PC-9 (cell line): ENCODE results near the gene MAGI2. TPM values are rescaled to one million over a fixed set of nuclear protein-coding genes. Genes with fewer than 3 reads are reported as not detected.

Experiments used
- BruUV-seq: library from RNA; stranded (reverse); fragments of 400-500 nt; replicated peaks from 2 replicates; lab custom pipeline; 2021; lab: Mats Ljungman, UMichigan
- CTCF ChIA-PET: fragments of 300-600 bp; sonication (Branson Sonifier 250); formaldehyde crosslinking; loops from one replicate; lab custom pipeline; 2022; ENCODE audit warnings: antibody characterized with exemption; lab: Charles Lee
- POLR2A ChIA-PET: fragments of 300-600 bp; sonication (Branson Sonifier 250); formaldehyde crosslinking; loops from one replicate; lab custom pipeline; 2022; ENCODE audit warnings: antibody characterized with exemption; ENCODE audit not compliant: unreplicated experiment; lab: Charles Lee
- DNase-seq, 2 experiments: peaks; one replicate each; pipeline versions ENCODE4 v3.0.0 to v3.0.0-alpha.2; 2015 to 2022; ENCODE audit warnings: mixed read lengths in 1 of 2
- H2AFZ ChIP-seq: fragments of 200-600 bp; sonication (generic); 2 replicates; pipeline ENCODE4 v1.8.1; 2017; ENCODE audit warnings: antibody characterized with exemption
- H3F3A ChIP-seq: fragments of 200-600 bp; sonication (generic); 2 replicates; pipeline ENCODE4 v1.8.1; 2017; ENCODE audit warnings: antibody characterized with exemption, mild to moderate bottlenecking, low read depth; ENCODE audit not compliant: insufficient read depth
- H3K27ac ChIP-seq: fragments of 200-600 bp; sonication (generic); 2 replicates; pipeline ENCODE4 v1.6.1; 2016; ENCODE audit warnings: mixed run types
- H3K27me3 ChIP-seq: fragments of 200-600 bp; sonication (generic); 2 replicates; pipeline ENCODE4 v1.6.1; 2016; ENCODE audit warnings: low read depth, mixed run types; ENCODE audit not compliant: insufficient read depth
- H3K36me3 ChIP-seq: fragments of 200-600 bp; sonication (generic); 2 replicates; pipeline ENCODE4 v1.6.1; 2016; ENCODE audit warnings: low read depth, mixed run types
- H3K4me1 ChIP-seq: fragments of 200-600 bp; sonication (generic); replicated peaks from 2 replicates; pipeline ENCODE4 v1.6.1; 2016; ENCODE audit warnings: mixed run types; ENCODE audit not compliant: insufficient read depth
- H3K4me2 ChIP-seq: fragments of 200-600 bp; sonication (generic); 2 replicates; pipeline ENCODE4 v1.6.1; 2017; ENCODE audit warnings: mixed run types
- H3K4me3 ChIP-seq: fragments of 200-600 bp; sonication (generic); 2 replicates; pipeline ENCODE4 v1.6.1; 2016; ENCODE audit warnings: mixed run types
- H3K79me2 ChIP-seq: fragments of 200-600 bp; sonication (generic); 2 replicates; pipeline ENCODE4 v1.6.1; 2017; ENCODE audit warnings: low read depth, mixed run types
- H3K9me2 ChIP-seq: fragments of 200-600 bp; sonication (generic); 2 replicates; pipeline ENCODE4 v1.8.1; 2017; ENCODE audit warnings: mild to moderate bottlenecking; ENCODE audit not compliant: insufficient read depth
- H3K9me3 ChIP-seq: fragments of 200-600 bp; sonication (generic); 2 replicates; pipeline ENCODE4 v1.8.1; 2016; ENCODE audit warnings: low read depth; ENCODE audit not compliant: insufficient read depth
- H4K20me1 ChIP-seq: fragments of 200-600 bp; sonication (generic); 2 replicates; pipeline ENCODE4 v1.8.1; 2017; ENCODE audit not compliant: insufficient read depth
- CTCF ChIP-seq: fragments of 200-600 bp; sonication (generic); conservative IDR thresholded peaks from 2 replicates; pipeline ENCODE4 v1.6.1; 2017; ENCODE audit warnings: mixed run types, antibody characterized with exemption, mild to moderate bottlenecking, moderate library complexity
- EZH2 ChIP-seq: fragments of 200-600 bp; sonication (generic); IDR thresholded peaks from 2 replicates; pipeline ENCODE4 v1.8.0; 2017; ENCODE audit warnings: antibody characterized with exemption, low read depth
- intact Hi-C: fragments of 100-400 bp; cut with micrococcal nuclease; formaldehyde crosslinking; loops from one replicate; pipeline ENCODE4 v1.10.0; 2022; ENCODE audit not compliant: unreplicated experiment
- total RNA-seq: library from RNA; stranded (reverse); gene quantifications from 2 replicates; pipeline ENCODE4 v1.2.3, GENCODE V29; 2021

MAGI2 gene
- total RNA-seq, 1 experiment from 2014 or later: 0.92 TPM

- Histone ChIP-seq H4K20me1 (no peaks in the 10 kb centered on the region), H3K36me3 (no peaks in the 10 kb centered on the region), H3K27me3 (peaks cover 34% of the 10 kb centered on the region), H3F3A (no peaks in the 10 kb centered on the region), H3K9me3 (no peaks in the 10 kb centered on the region), H3K79me2 (no peaks in the 10 kb centered on the region), H2AFZ (no peak overlapping the region), H3K9me2 (no peaks in the 10 kb centered on the region), H3K4me3 (no peak overlapping the region), H3K27ac (no peak overlapping the region), H3K4me2 (no peak overlapping the region), H3K4me1 (no peaks in the 10 kb centered on the region)
- POLR2A ChIA-PET: no interaction called here
- BruUV-seq: no TSS peak
- intact Hi-C loops: no loop called here
- TF ChIP-seq CTCF (no peak), EZH2 (no peak)
- peak in 1 of 2 experiments; percentile 13 for DNase-seq
- CTCF ChIA-PET: no interaction called here
Measured at GRCh38 chr7:78083476-78084120, 1369.9 kb downstream of the MAGI2 start.

GRCh38 chr7:78082556-78082955 is 1370.9 kb downstream of the MAGI2 start:
- CTCF ChIA-PET: no interaction called here
- intact Hi-C loops: no loop called here

DNA sequence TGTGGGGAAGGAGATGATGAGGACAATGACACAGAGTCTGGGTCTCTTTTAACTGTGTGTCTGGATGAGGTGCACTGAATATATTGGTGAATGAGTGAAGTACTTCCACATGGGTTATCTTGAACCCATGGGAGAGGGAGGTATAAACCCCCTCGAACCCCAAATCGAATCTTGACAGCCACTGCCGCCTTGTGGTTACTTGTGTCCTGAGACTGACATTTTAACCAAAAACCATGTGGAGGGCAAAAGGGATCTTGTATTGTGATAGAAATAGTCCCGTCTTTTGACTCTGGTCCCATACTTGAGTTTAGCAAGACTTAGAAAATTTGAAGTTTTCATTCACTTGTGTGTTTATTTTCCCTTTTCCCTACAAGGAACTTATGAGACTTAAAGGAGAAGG is 1371.6 kb downstream of the MAGI2 start:
- TF ChIP-seq CTCF: no peak
- no peak for TF ChIP-seq EZH2

More at GRCh38 chr7:78082556-78082955, 1370.9 kb downstream of the MAGI2 start:
- H3K79me2 ChIP-seq: no peaks in the 10 kb centered on the region
- H3K27ac ChIP-seq: no peak overlapping the region
- no peak for DNase-seq
- H3K9me3 ChIP-seq: no peaks in the 10 kb centered on the region
- H2AFZ ChIP-seq: no peak overlapping the region
- no peaks in the 10 kb centered on the region for H3K9me2 ChIP-seq
- no peaks in the 10 kb centered on the region for H3K4me1 ChIP-seq
- POLR2A ChIA-PET: no interaction called here
- H3K4me3 ChIP-seq: no peak overlapping the region
- peaks cover 34% of the 10 kb centered on the region for H3K27me3 ChIP-seq
- no peaks in the 10 kb centered on the region for H3F3A ChIP-seq
- TF ChIP-seq EZH2 (no peak), CTCF (no peak)
- no peaks in the 10 kb centered on the region for H4K20me1 ChIP-seq
- no peak overlapping the region for H3K4me2 ChIP-seq
- BruUV-seq: no TSS peak
- H3K36me3 ChIP-seq: no peaks in the 10 kb centered on the region

More for the DNA sequence above, 1371.6 kb downstream of the MAGI2 start:
- Histone ChIP-seq H3K4me2 (no peak overlapping the region), H4K20me1 (no peaks in the 10 kb centered on the region), H3K27me3 (peaks cover 34% of the 10 kb centered on the region), H3K36me3 (no peaks in the 10 kb centered on the region), H3K4me1 (no peaks in the 10 kb centered on the region), H3K9me2 (no peaks in the 10 kb centered on the region), H3K4me3 (no peak overlapping the region), H3K79me2 (no peaks in the 10 kb centered on the region), H3K9me3 (no peaks in the 10 kb centered on the region), H3K27ac (no peak overlapping the region), H2AFZ (no peak overlapping the region), H3F3A (no peaks in the 10 kb centered on the region)
- BruUV-seq: no TSS peak
- POLR2A ChIA-PET: no interaction called here
- no peak for DNase-seq
- CTCF ChIA-PET: no interaction called here
- intact Hi-C loops: no loop called here
